K562 (cell line): ENCODE data around the gene SLC25A42. TPM values are rescaled to one million over a fixed set of nuclear protein-coding genes. Genes with fewer than 3 reads are reported as not detected.

Source experiments
- CREB1 ChIP-seq, 2 experiments: sonication (generic) in 1 of 2; formaldehyde crosslinking in 1 of 2; IDR thresholded peaks; 2 replicates each; pipeline versions ENCODE4 v1.6.1 to v1.8.0; 2012 to 2022; ENCODE audit warnings: inconsistent platforms in 1 of 2, mild to moderate bottlenecking in 1 of 2, missing genetic modification reagents in 1 of 2, moderate library complexity in 1 of 2
- DMBX1 ChIP-seq: fragments of 250-450 bp; sonication (Bioruptor Pico); IDR thresholded peaks from 2 replicates; pipeline ENCODE4 v1.8.0; 2022; ENCODE audit warnings: inconsistent platforms, mild to moderate bottlenecking, moderate library complexity, borderline replicate concordance
- ETS2 ChIP-seq: IDR thresholded peaks from 2 replicates; pipeline ENCODE4 v1.6.1; 2016; ENCODE audit warnings: borderline replicate concordance, missing genetic modification characterization, mild to moderate bottlenecking, moderate library complexity, missing compliant biosample characterization; ENCODE audit not compliant: poor library complexity, severe bottlenecking
- FOXM1 ChIP-seq, 2 experiments: fragments of 450-650 bp in 1 of 2; sonication (generic) in 1 of 2; formaldehyde crosslinking in 1 of 2; IDR thresholded peaks; 2 replicates each; pipeline versions ENCODE4 v1.6.1 to v1.9.0; 2017 to 2022; ENCODE audit warnings: low read depth in 2 of 2, mild to moderate bottlenecking in 2 of 2, missing genetic modification reagents in 1 of 2, moderate library complexity in 1 of 2
- KLF1 ChIP-seq: fragments of 450-650 bp; IDR thresholded peaks from 2 replicates; pipeline ENCODE4 v1.6.1; 2016; ENCODE audit warnings: missing genetic modification characterization, missing compliant biosample characterization
- PBX2 ChIP-seq, 2 experiments: IDR thresholded peaks in 1 of 2; conservative IDR thresholded peaks in 1 of 2; 2 replicates each; pipeline ENCODE4 v1.6.1; 2016; ENCODE audit warnings: low read depth in 2 of 2, mild to moderate bottlenecking in 1 of 2, missing compliant biosample characterization in 1 of 2, missing genetic modification characterization in 1 of 2, moderate library complexity in 1 of 2
- POLR2B ChIP-seq: fragments of 450-650 bp; IDR thresholded peaks from 2 replicates; pipeline ENCODE4 v1.6.1; 2018; ENCODE audit warnings: low read depth; ENCODE audit not compliant: partially characterized antibody
- POLR2H ChIP-seq: IDR thresholded peaks from 2 replicates; pipeline ENCODE4 v1.6.1; 2016; ENCODE audit warnings: missing genetic modification characterization, low read depth, mild to moderate bottlenecking, control low read depth, missing compliant biosample characterization, moderate library complexity
- RCOR1 ChIP-seq, 2 experiments: IDR thresholded peaks; 2 replicates each; pipeline ENCODE4 v1.6.1; 2012; ENCODE audit warnings: low read depth in 2 of 2, low read length in 2 of 2, borderline replicate concordance in 1 of 2, improper control_type of control experiment in 1 of 2
- SIX5 ChIP-seq, 2 experiments: IDR thresholded peaks; 2 replicates each; pipeline ENCODE4 v1.6.1; 2011; ENCODE audit warnings: low read length in 2 of 2, borderline replicate concordance in 1 of 2, low read depth in 1 of 2, mild to moderate bottlenecking in 1 of 2, moderate library complexity in 1 of 2; ENCODE audit not compliant: insufficient read depth in 1 of 2
- SNRNP70 ChIP-seq: fragments of 200-400 bp; formaldehyde crosslinking; optimal IDR thresholded peaks from 2 replicates; pipeline ENCODE3; 2017; ENCODE audit warnings: low read depth, low read length
- SOX6 ChIP-seq: fragments of 450-650 bp; IDR thresholded peaks from 2 replicates; pipeline ENCODE4 v1.6.1; 2014; ENCODE audit warnings: mild to moderate bottlenecking
- SRSF1 ChIP-seq: fragments of 200-400 bp; formaldehyde crosslinking; IDR thresholded peaks from 2 replicates; pipeline ENCODE4 v1.6.1; 2017; ENCODE audit warnings: mild to moderate bottlenecking, low read depth, low read length, moderate library complexity
- TAF1 ChIP-seq: IDR thresholded peaks from 2 replicates; pipeline ENCODE4 v1.6.1; 2011; ENCODE audit warnings: mild to moderate bottlenecking, low read length, moderate library complexity; ENCODE audit not compliant: insufficient read depth, control insufficient read depth, severe bottlenecking; ENCODE audit errors: extremely low read depth
- TBP ChIP-seq: optimal IDR thresholded peaks from 2 replicates; pipeline ENCODE3; 2011; ENCODE audit warnings: low read depth, low read length, improper control_type of control experiment
- ZNF134 ChIP-seq: fragments of 250-450 bp; sonication (Bioruptor Pico); conservative IDR thresholded peaks from 2 replicates; pipeline ENCODE4 v1.4.0; 2020
- ZNF445 ChIP-seq: fragments of 250-450 bp; sonication (Bioruptor Pico); IDR thresholded peaks from 2 replicates; pipeline ENCODE4 v1.4.0; 2020; ENCODE audit warnings: low read depth, mild to moderate bottlenecking, moderate library complexity
- polyA plus RNA-seq, 8 experiments: library from polyadenylated mRNA; depleted of rRNA in 4 of 8; stranded (reverse) in 5 of 8; unstranded in 3 of 8; fragments of >200 nt; fragmentation: Nextera tagmentation in 2 of 8; fragmentation: Illumina TruSeq in 1 of 8; extraction: Ambion mirVana in 2 of 8; extraction: Trizol in 1 of 8; gene quantifications; 2 replicates each; pipeline versions ENCODE4 v1.2.1 to v1.2.3, GENCODE V29; 2011 to 2014; ENCODE audit warnings: inconsistent platforms in 1 of 8, missing spikeins in 1 of 8
- total RNA-seq, 7 experiments: library from RNA; depleted of rRNA in 6 of 7; stranded (reverse); fragments of >200 nt in 6 of 7; fragmentation: Illumina TruSeq in 2 of 7; extraction: Trizol in 2 of 7; gene quantifications; 2 replicates each; pipeline versions ENCODE4 v1.2.1 to v1.2.3, GENCODE V29; 2011 to 2021; ENCODE audit warnings: low replicate concordance in 1 of 7
- TF ChIP-seq, protein P1 (sequence below): fragments of 450-650 bp; IDR thresholded peaks from 2 replicates; pipeline ENCODE4 v1.6.1; 2016; ENCODE audit warnings: missing biosample characterization, missing genetic modification characterization
- TF ChIP-seq, protein P2 (sequence below): sonication (generic); formaldehyde crosslinking; IDR thresholded peaks from 2 replicates; pipeline ENCODE4 v1.8.1; 2022; ENCODE audit warnings: missing genetic modification reagents

Gene SLC25A42
- total and polyA plus RNA-seq, 9 of the 15 experiments (the other 6 are each of a cell fraction or from before 2014, with no cell fraction given), result 0.59 to 32.2 (median 14.1) TPM

- TF ChIP-seq SOX6 (peak; percentile 95), DMBX1 (CRISPR knock-in tag) (peak; percentile 88), POLR2B (no peak), POLR2H (tag) (no peak; the same call in none of the 2 replicates), KLF1 (tag) (no peak; the same call in 1 of the 2 replicates), RCOR1 (IDR thresholded peaks at IDR 0.05; ENCODE audit: borderline replicate concordance in 1 of 2, low read depth in 2 of 2, low read length in 2 of 2) (peak in 1 of 2 experiments; percentile 92; a peak in 3 of 4 replicates), SIX5 (IDR thresholded peaks at IDR 0.05; ENCODE audit: borderline replicate concordance in 1 of 2, insufficient read depth in 1 of 2, low read depth in 1 of 2, low read length in 2 of 2) (peak in 1 of 2 experiments; percentile 6; a peak in 1 of 4 replicates), CREB1 (IDR thresholded peaks at IDR 0.05) (peak; percentile 71), CREB1 (CRISPR knock-in tag; IDR thresholded peaks at IDR 0.05) (peak; percentile 30; the same call in 1 of the 2 replicates), ZNF445 (no peak), FOXM1 (IDR thresholded peaks at IDR 0.05; ENCODE audit: low read depth) (peak; percentile 92), FOXM1 (CRISPR knock-in tag; IDR thresholded peaks at IDR 0.05; ENCODE audit: low read depth) (peak; percentile 30; the same call in 1 of the 2 replicates), TBP (peak; percentile 60), TAF1 (peak; percentile 39), PBX2 (CRISPR knock-in tag; IDR thresholded peaks at IDR 0.05; ENCODE audit: low read depth) (no peak), PBX2 (tag; conservative IDR thresholded peaks at IDR 0.05; ENCODE audit: low read depth) (no peak), ZNF134 (CRISPR knock-in tag) (no peak), ETS2 (no peak), SRSF1 (no peak), SNRNP70 (no peak)
- TF ChIP-seq, protein P1, sequence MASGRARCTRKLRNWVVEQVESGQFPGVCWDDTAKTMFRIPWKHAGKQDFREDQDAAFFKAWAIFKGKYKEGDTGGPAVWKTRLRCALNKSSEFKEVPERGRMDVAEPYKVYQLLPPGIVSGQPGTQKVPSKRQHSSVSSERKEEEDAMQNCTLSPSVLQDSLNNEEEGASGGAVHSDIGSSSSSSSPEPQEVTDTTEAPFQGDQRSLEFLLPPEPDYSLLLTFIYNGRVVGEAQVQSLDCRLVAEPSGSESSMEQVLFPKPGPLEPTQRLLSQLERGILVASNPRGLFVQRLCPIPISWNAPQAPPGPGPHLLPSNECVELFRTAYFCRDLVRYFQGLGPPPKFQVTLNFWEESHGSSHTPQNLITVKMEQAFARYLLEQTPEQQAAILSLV (tag), result no peak
- TF ChIP-seq, protein P2, sequence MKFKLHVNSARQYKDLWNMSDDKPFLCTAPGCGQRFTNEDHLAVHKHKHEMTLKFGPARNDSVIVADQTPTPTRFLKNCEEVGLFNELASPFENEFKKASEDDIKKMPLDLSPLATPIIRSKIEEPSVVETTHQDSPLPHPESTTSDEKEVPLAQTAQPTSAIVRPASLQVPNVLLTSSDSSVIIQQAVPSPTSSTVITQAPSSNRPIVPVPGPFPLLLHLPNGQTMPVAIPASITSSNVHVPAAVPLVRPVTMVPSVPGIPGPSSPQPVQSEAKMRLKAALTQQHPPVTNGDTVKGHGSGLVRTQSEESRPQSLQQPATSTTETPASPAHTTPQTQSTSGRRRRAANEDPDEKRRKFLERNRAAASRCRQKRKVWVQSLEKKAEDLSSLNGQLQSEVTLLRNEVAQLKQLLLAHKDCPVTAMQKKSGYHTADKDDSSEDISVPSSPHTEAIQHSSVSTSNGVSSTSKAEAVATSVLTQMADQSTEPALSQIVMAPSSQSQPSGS (CRISPR knock-in tag), result no peak
Observed at GRCh38 chr19:19059837-19060611, 3.8 kb upstream of the SLC25A42 start (continued).
